DND-41 (cell line): ENCODE measurements around the gene NCAPD2.

Experiments used
- ATAC-seq: fragments of 200-7000 bp; cut with Tn5 transposase; 3 replicates; pipeline ENCODE4 v1.9.1; 2021; ENCODE audit warnings: low read depth; ENCODE audit not compliant: insufficient read depth
- DNase-seq: peaks from one replicate; pipeline ENCODE4 v3.0.0-alpha.2; 2020
- H2AFZ ChIP-seq: 2 replicates; pipeline ENCODE4 v1.6.0; 2012; ENCODE audit warnings: low read depth, low read length
- H3K27ac ChIP-seq: 2 replicates; pipeline ENCODE4 v1.5.1; 2012; ENCODE audit warnings: low read length, inconsistent platforms
- H3K27me3 ChIP-seq: fragments of 200-600 bp; sonication (generic); 2 replicates; pipeline ENCODE4 v1.6.0; 2012; ENCODE audit warnings: low read length, mild to moderate bottlenecking, inconsistent platforms; ENCODE audit not compliant: insufficient read depth, poor library complexity
- H3K36me3 ChIP-seq: 2 replicates; pipeline ENCODE4 v1.5.1; 2012; ENCODE audit warnings: low read length, inconsistent platforms; ENCODE audit not compliant: insufficient read depth
- H3K4me1 ChIP-seq: 2 replicates; pipeline ENCODE4 v1.5.1; 2012; ENCODE audit warnings: mild to moderate bottlenecking, low read length; ENCODE audit not compliant: insufficient read depth
- H3K4me2 ChIP-seq: 2 replicates; pipeline ENCODE4 v1.6.0; 2012; ENCODE audit warnings: mild to moderate bottlenecking, moderate library complexity, low read length, inconsistent platforms; ENCODE audit not compliant: insufficient read depth
- H3K4me3 ChIP-seq, 2 experiments: fragments of 200-600 bp in 1 of 2; shearing (Covaris generic) in 1 of 2; 2 replicates each; pipeline ENCODE4 v1.5.1; 2012 to 2016; ENCODE audit warnings: inconsistent platforms in 2 of 2, low read length in 2 of 2, mild to moderate bottlenecking in 2 of 2, low read depth in 1 of 2, moderate library complexity in 1 of 2
- H3K79me2 ChIP-seq: 2 replicates; pipeline ENCODE4 v1.6.0; 2012; ENCODE audit warnings: low read length, inconsistent platforms; ENCODE audit not compliant: insufficient read depth
- H3K9ac ChIP-seq: 2 replicates; pipeline ENCODE4 v1.6.0; 2012; ENCODE audit warnings: low read depth, mild to moderate bottlenecking, inconsistent platforms, low read length, moderate library complexity
- H3K9me3 ChIP-seq: 2 replicates; pipeline ENCODE4 v1.5.1; 2012; ENCODE audit warnings: low read length, moderate library complexity, mild to moderate bottlenecking, inconsistent platforms; ENCODE audit not compliant: insufficient read depth, severe bottlenecking
- H4K20me1 ChIP-seq: 2 replicates; pipeline ENCODE4 v1.6.0; 2012; ENCODE audit warnings: low read length; ENCODE audit not compliant: insufficient read depth
- EZH2 ChIP-seq: IDR thresholded peaks from 3 replicates; pipeline ENCODE4 v1.6.1; 2012; ENCODE audit warnings: borderline replicate concordance, low read depth, mild to moderate bottlenecking, moderate library complexity, low read length, inconsistent platforms; ENCODE audit not compliant: severe bottlenecking
- TF ChIP-seq, protein P1 (sequence below): IDR thresholded peaks from 2 replicates; pipeline ENCODE4 v1.5.1; 2012; ENCODE audit warnings: borderline replicate concordance, low read length, moderate library complexity, mild to moderate bottlenecking; ENCODE audit not compliant: poor library complexity, severe bottlenecking; ENCODE audit errors: extremely low read depth

Gene NCAPD2

DNA sequence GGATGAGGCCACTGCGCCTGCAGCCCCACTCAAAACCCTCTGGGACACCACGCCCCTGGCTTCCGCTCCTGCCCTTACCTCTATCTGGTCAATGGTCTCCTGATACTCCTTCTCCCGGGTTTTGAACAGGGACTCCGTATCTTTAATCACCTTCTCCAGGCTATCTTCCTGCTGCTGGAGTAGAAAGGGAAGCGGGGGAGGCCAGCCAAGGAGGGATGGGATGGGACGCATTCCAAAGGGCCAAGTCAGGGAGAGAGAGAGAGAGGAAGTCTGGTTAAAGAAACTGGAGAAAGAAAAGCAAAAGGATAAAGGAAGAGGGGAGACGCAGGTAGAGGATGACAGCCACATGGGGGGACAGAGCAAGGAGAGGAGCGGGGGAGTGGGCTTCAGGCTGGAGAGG lies 54.1 kb downstream of the NCAPD2 start:
- DNase-seq, result no peak
- no peak overlapping the region for H3K4me3 ChIP-seq
- peaks cover 82% of the 10 kb centered on the region for H3K36me3 ChIP-seq

DNA sequence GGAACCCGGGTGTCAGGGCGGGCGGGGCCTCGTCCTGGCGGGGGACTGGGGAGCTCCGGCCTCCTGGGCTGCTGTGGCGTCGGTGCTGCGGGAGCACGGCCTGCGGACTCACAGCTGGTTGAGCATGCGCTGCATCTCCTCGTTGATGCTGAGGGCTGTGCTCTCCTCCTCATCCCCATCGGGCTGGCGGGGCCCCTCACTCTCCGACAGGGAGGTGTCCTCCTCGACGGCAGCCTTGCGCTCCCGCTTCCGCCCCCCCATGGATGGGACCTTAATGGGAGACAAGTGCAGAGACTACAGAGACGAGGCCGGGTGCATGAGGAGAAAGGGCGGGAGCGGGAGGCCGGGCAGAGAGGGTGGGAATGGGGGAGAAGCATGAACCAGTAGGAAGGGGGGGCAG lies 54.7 kb downstream of the NCAPD2 start:
- Histone ChIP-seq H3K79me2 (peaks cover 37% of the 10 kb centered on the region), H3K9me3 (no peaks in the 10 kb centered on the region), H3K36me3 (peaks cover 84% of the 10 kb centered on the region), H3K4me1 (peaks cover 16% of the 10 kb centered on the region), H3K27ac (no peak overlapping the region), H4K20me1 (peaks cover 45% of the 10 kb centered on the region; the same call in 1 of the 2 replicates), H3K9ac (no peak overlapping the region), H3K27me3 (no peaks in the 10 kb centered on the region), H3K4me2 (no peak overlapping the region), H3K4me3 (no peak overlapping the region), H2AFZ (no peak overlapping the region)
- DNase-seq, result no peak
- TF ChIP-seq, protein P1, sequence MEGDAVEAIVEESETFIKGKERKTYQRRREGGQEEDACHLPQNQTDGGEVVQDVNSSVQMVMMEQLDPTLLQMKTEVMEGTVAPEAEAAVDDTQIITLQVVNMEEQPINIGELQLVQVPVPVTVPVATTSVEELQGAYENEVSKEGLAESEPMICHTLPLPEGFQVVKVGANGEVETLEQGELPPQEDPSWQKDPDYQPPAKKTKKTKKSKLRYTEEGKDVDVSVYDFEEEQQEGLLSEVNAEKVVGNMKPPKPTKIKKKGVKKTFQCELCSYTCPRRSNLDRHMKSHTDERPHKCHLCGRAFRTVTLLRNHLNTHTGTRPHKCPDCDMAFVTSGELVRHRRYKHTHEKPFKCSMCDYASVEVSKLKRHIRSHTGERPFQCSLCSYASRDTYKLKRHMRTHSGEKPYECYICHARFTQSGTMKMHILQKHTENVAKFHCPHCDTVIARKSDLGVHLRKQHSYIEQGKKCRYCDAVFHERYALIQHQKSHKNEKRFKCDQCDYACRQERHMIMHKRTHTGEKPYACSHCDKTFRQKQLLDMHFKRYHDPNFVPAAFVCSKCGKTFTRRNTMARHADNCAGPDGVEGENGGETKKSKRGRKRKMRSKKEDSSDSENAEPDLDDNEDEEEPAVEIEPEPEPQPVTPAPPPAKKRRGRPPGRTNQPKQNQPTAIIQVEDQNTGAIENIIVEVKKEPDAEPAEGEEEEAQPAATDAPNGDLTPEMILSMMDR, result no peak
- no peak for TF ChIP-seq EZH2
- no peak for ATAC-seq

More for the DNA sequence above, 54.1 kb downstream of the NCAPD2 start:
- peaks cover 32% of the 10 kb centered on the region for H3K79me2 ChIP-seq
- H3K4me2 ChIP-seq, result no peak overlapping the region
- H3K9ac ChIP-seq, result no peak overlapping the region
- no peak overlapping the region for H2AFZ ChIP-seq
- no peak overlapping the region for H3K27ac ChIP-seq
- no peaks in the 10 kb centered on the region for H3K27me3 ChIP-seq
- H3K9me3 ChIP-seq, result no peaks in the 10 kb centered on the region
- TF ChIP-seq, protein P1, result no peak
- no peak for TF ChIP-seq EZH2
- H4K20me1 ChIP-seq, result peaks cover 40% of the 10 kb centered on the region; the same call in 1 of the 2 replicates
- H3K4me1 ChIP-seq, result peaks cover 12% of the 10 kb centered on the region
- no peak for ATAC-seq

DNA sequence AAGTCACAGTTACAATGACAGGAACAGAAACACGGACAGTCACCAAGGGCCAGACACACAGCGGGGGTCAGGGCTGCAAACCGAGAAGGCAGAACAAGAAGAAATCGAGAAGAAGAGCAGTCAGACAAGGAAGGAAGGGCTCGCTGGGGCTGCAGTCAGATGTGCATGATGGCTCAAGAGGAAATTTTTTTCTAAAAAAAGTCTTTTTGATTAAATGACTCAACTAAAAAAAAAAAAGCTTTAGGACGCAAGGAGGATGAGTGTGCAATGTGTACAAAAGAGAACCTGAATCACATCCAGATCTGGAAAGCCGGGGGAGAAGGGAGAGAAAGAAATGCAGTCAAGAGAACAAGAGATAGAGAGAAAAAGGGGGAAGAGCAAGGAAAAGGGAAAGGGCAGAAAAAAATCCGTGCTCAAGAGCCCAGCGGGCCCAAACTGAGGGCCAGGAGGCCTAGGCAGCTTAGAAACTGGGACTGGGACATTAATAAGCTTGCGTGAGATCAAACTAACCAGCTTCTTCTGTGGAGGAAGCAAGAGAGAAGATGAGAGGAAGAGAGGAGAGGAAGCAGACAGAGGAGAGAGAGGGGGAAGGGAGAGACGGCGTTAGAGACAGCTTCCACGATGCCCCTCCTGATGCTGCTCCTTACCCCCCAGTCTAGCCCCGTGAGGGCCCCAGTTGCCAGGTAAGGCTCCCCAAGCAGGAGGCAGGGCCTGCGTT lies 55.2 kb downstream of the NCAPD2 start:
- Histone ChIP-seq H3K4me3 (no peak overlapping the region), H3K36me3 (peaks cover 84% of the 10 kb centered on the region), H3K27me3 (no peaks in the 10 kb centered on the region), H3K4me1 (peaks cover 21% of the 10 kb centered on the region), H3K79me2 (peaks cover 43% of the 10 kb centered on the region), H2AFZ (no peak overlapping the region), H4K20me1 (peaks cover 48% of the 10 kb centered on the region; the same call in 1 of the 2 replicates), H3K9ac (no peak overlapping the region), H3K9me3 (no peaks in the 10 kb centered on the region), H3K27ac (no peak overlapping the region), H3K4me2 (no peak overlapping the region)
- no peak for ATAC-seq
- no peak for TF ChIP-seq EZH2
- TF ChIP-seq, protein P1, result no peak
- no peak for DNase-seq
